Skeletal muscle tissue (tissue), 4 donors: Measurements from ENCODE around the gene ELF1. TPM values are rescaled to one million over a fixed set of nuclear protein-coding genes. Genes with fewer than 3 reads are reported as not detected.
"Not testable (repeated sequence)": the region's sequence is repeated elsewhere in the genome, so short reads cannot be mapped to it uniquely, and the experiment has no call there.

Source experiments
- H3K27ac ChIP-seq: one replicate; pipeline ENCODE4 v1.7.0; 2013; ENCODE audit warnings: mild to moderate bottlenecking, low read depth, low read length, inconsistent platforms
- H3K27me3 ChIP-seq, 3 donors: one replicate each; pipeline ENCODE4 v1.7.0; 2013; ENCODE audit warnings: low read length in 3 of 3; ENCODE audit not compliant: control insufficient read depth in 3 of 3, insufficient read depth in 3 of 3
- H3K36me3 ChIP-seq, 3 donors: one replicate each; pipeline ENCODE4 v1.7.0; 2013; ENCODE audit warnings: low read length in 3 of 3; ENCODE audit not compliant: control insufficient read depth in 3 of 3, insufficient read depth in 3 of 3
- H3K4me1 ChIP-seq, 3 donors: one replicate each; pipeline ENCODE4 v1.7.0; 2013; ENCODE audit warnings: low read length in 3 of 3, mild to moderate bottlenecking in 3 of 3; ENCODE audit not compliant: control insufficient read depth in 3 of 3, insufficient read depth in 3 of 3
- H3K4me3 ChIP-seq, 3 donors: one replicate each; pipeline ENCODE4 v1.7.0; 2013; ENCODE audit warnings: low read length in 3 of 3
- H3K9ac ChIP-seq, 3 donors: one replicate each; pipeline ENCODE4 v1.7.0; 2013; ENCODE audit warnings: low read length in 3 of 3, mild to moderate bottlenecking in 3 of 3, moderate library complexity in 2 of 3, low read depth in 1 of 3
- H3K9me3 ChIP-seq, 3 donors: one replicate each; pipeline ENCODE4 v1.7.0; 2013; ENCODE audit warnings: low read length in 3 of 3; ENCODE audit not compliant: control insufficient read depth in 3 of 3
- total RNA-seq: library from RNA; depleted of rRNA; stranded (reverse); fragments of >200 nt; gene quantifications from one replicate; pipeline ENCODE4 v1.2.3, GENCODE V29; 2014
- donor health status: Osteomylitis.

ELF1 gene
- total RNA-seq, 1 donor from 2014 or later = 33.9 TPM

GRCh38 chr13:40911341-40911740 lies 107.8 kb downstream of the ELF1 start:
- no peak overlapping the region for H3K27ac ChIP-seq
- no peaks in the 10 kb centered on the region for H3K9me3 ChIP-seq
- no peaks in the 10 kb centered on the region for H3K4me1 ChIP-seq
- no peak overlapping the region for H3K9ac ChIP-seq
- no peak overlapping the region for H3K4me3 ChIP-seq
- H3K27me3 ChIP-seq = no peaks in the 10 kb centered on the region
- H3K36me3 ChIP-seq = no peaks in the 10 kb centered on the region

DNA sequence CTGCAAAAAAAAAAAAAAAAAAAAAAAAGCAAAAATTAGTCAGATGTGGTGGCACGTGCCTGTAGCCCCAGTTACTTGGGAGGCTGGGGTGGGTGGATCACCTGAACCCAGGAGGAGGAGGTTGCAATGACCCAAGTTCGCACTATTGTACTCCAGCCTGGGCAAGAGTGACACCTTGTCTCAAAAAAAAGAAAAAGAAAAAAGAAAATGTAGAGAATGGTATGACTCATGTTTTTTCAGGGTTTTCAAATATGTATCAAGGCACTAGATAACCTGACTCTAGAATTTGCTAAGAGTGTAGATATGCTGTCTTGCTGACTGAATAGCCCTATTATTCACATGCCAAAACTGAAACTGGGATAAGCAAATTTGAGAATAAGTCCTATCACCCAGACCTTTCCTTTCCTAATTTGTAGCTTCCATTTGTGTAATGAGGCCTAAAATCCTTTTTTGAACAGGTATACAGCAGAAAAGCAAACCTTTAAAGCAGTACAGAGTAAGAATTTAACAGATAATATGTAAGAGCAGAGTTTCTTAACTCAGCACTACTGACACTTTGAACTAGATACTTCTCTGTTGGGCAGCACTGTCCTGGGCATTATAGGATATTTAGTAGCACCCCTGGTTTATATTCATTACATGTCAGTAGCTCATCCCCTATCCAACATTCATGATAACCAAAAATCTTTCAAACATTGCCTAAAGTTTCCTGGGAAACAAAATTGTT lies 108.6 kb downstream of the ELF1 start:
- Histone ChIP-seq H3K27me3 (no peaks in the 10 kb centered on the region), H3K27ac (no peak overlapping the region), H3K36me3 (no peaks in the 10 kb centered on the region), H3K4me1 (no peaks in the 10 kb centered on the region), H3K4me3 (no peak overlapping the region), H3K9me3 (no peaks in the 10 kb centered on the region), H3K9ac (no peak overlapping the region)

- H3K9ac ChIP-seq, H3K36me3 ChIP-seq, H3K4me1 ChIP-seq: not testable (repeated sequence)
These were observed 109.4 kb downstream of the ELF1 start for GRCh38 chr13:40909541-40910200.

GRCh38 chr13:40908546-40908945 lies 110.6 kb downstream of the ELF1 start:
- Histone ChIP-seq H3K9me3 (no peaks in the 10 kb centered on the region), H3K9ac (no peak overlapping the region)

More at GRCh38 chr13:40909541-40910200, 109.4 kb downstream of the ELF1 start:
- not testable (repeated sequence) for H3K27ac ChIP-seq, H3K9me3 ChIP-seq, H3K27me3 ChIP-seq, H3K4me3 ChIP-seq

DNA sequence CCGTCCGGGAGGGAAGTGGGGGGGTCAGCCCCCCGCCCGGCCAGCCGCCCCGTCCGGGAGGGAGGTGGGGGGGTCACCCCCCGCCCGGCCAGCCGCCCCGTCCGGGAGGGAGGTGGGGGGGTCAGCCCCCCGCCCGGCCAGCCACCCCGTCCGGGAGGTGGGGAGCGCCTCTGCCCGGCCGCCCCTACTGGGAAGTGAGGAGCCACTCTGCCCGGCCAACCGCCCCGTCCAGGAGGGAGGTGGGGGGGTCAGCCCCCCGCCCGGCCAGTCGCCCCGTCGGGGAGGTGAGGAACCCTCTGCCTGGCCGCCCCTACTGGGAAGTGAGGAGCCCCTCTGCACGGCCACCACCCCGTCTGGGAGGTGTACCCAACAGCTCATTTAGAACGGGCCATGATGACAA lies 118.1 kb downstream of the ELF1 start:
- not testable (repeated sequence) for H3K4me3 ChIP-seq, H3K27me3 ChIP-seq, H3K27ac ChIP-seq, H3K4me1 ChIP-seq, H3K36me3 ChIP-seq, H3K9me3 ChIP-seq, H3K9ac ChIP-seq

More at GRCh38 chr13:40908546-40908945, 110.6 kb downstream of the ELF1 start:
- Histone ChIP-seq H3K27ac (no peak overlapping the region), H3K4me3 (no peak overlapping the region), H3K27me3 (no peaks in the 10 kb centered on the region), H3K4me1 (no peaks in the 10 kb centered on the region), H3K36me3 (no peaks in the 10 kb centered on the region)

- not testable (repeated sequence) for H3K9me3 ChIP-seq, H3K36me3 ChIP-seq, H3K9ac ChIP-seq, H3K4me3 ChIP-seq, H3K27ac ChIP-seq, H3K27me3 ChIP-seq, H3K4me1 ChIP-seq
These were observed 118.5 kb downstream of the ELF1 start for GRCh38 chr13:40900568-40900967.

DNA sequence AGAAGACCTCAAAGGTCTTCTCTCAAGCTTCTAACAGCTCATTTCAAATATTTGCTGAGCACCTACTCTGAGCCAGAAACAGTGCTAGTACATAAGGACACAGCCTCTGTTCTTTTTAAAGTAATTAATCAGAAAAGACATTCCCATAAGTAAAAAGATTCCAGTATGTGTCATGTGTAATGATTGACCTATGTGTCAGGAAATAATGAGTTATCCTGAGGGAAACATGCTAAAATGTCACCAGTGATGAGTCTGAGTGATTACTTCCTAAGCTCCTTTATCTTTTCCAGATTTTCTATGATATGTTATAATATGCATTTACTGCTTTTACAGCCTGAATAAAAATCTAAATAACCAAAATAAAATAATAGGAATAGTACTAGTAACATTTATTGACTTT lies 122.1 kb downstream of the ELF1 start:
- no peak overlapping the region for H3K4me3 ChIP-seq
- no peaks in the 10 kb centered on the region for H3K36me3 ChIP-seq
- H3K27ac ChIP-seq = no peak overlapping the region
- H3K4me1 ChIP-seq = no peaks in the 10 kb centered on the region
- H3K27me3 ChIP-seq = no peaks in the 10 kb centered on the region
- H3K9me3 ChIP-seq = no peaks in the 10 kb centered on the region
- no peak overlapping the region for H3K9ac ChIP-seq

GRCh38 chr13:40895227-40896184 lies 123.6 kb downstream of the ELF1 start:
- Histone ChIP-seq H3K9ac (no peak overlapping the region), H3K9me3 (no peaks in the 10 kb centered on the region), H3K4me3 (no peak overlapping the region)

DNA sequence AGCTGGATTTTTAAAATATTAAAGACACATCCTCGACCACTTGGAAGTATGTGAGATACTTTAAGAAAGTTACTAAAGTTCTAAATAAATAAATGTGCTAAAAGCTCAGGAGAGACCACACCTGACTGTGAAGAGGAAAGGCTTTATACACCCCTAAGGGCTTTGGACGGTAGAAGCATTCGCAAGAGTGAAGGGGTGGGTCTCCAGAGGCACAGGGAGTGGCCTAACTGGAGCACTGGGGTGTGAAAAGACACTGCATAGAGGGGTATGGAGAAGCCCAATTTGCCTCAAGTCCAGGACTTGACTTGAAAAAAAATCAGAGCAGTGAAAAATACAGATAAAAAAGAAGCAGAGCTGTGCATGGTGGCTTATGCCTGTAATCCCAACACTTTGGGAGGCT lies 125.5 kb downstream of the ELF1 start:
- H3K27ac ChIP-seq, H3K27me3 ChIP-seq, H3K9ac ChIP-seq, H3K9me3 ChIP-seq, H3K36me3 ChIP-seq, H3K4me3 ChIP-seq, H3K4me1 ChIP-seq: not testable (repeated sequence)

More at GRCh38 chr13:40895227-40896184, 123.6 kb downstream of the ELF1 start:
- H3K27ac ChIP-seq = no peak overlapping the region
- H3K36me3 ChIP-seq = no peaks in the 10 kb centered on the region
- H3K27me3 ChIP-seq = no peaks in the 10 kb centered on the region
- H3K4me1 ChIP-seq = no peaks in the 10 kb centered on the region

GRCh38 chr13:40886017-40886416 lies 133.1 kb downstream of the ELF1 start:
- H3K4me3 ChIP-seq = no peak overlapping the region
- no peaks in the 10 kb centered on the region for H3K4me1 ChIP-seq
- no peaks in the 10 kb centered on the region for H3K9me3 ChIP-seq
- H3K27me3 ChIP-seq = no peaks in the 10 kb centered on the region
- no peaks in the 10 kb centered on the region for H3K36me3 ChIP-seq
- H3K9ac ChIP-seq = no peak overlapping the region
- H3K27ac ChIP-seq = no peak overlapping the region
